HG02588 (cell line): ENCODE results near the gene CYGB.
A peak's percentile ranks its signal among the peaks of the same experiment; 100 is the strongest.

Experiments used
- ATAC-seq: cut with Tn5 transposase; IDR thresholded peaks from one replicate; pipeline ENCODE4 v1.9.1; 2021; ENCODE audit warnings: mild to moderate bottlenecking, moderate library complexity; ENCODE audit not compliant: unreplicated experiment

The CYGB gene

DNA sequence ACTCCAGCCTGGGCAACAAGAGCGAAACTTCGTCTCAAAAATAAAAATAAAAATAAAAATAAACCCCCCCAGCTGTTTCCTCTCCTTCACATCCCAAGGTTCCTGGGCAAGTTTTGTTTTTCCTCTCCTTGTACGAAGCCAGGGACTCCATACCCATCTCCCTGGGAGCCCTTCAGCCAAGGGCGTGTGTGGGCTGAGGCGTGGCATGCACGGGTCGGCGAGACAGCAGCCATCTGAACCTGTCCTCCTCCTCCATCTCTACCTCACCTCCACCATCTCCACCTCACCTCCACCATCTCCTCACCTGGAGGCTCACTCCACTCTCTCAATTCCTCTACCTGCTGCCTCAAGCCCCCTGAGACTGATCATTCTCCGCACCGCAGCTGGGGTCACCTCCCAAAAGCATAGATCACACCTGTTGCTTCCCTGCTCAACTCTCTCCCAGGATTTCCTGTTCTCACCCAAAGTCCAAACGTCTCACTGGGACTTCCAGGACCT lies 53.2 kb downstream of the CYGB start:
- ATAC-seq = no peak

GRCh38 chr17:76481071-76481655 lies 56.3 kb downstream of the CYGB start:
- ATAC-seq = peak; percentile 58

DNA sequence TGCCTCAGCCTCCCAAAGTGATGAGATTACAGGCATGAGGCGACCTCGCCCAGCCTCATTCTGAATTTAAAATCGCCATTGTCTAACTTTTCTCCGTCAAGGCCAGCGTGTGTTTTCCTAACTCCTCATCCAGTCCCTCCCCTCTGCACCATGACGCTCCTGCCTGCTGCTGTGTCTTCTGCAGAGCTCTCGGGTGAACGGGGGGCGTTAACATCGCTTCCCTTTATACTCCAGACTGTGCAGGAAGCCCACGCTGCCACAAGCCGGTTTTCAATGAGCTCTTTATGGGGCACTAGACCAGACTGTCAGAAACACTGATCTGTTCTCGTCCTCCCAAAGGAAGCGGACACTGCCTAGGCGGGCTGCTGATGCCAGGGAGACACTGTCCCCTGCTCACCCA lies 56.9 kb downstream of the CYGB start:
- no peak for ATAC-seq

- ATAC-seq = no peak
These were observed 57.9 kb downstream of the CYGB start for GRCh38 chr17:76479515-76480060.

DNA sequence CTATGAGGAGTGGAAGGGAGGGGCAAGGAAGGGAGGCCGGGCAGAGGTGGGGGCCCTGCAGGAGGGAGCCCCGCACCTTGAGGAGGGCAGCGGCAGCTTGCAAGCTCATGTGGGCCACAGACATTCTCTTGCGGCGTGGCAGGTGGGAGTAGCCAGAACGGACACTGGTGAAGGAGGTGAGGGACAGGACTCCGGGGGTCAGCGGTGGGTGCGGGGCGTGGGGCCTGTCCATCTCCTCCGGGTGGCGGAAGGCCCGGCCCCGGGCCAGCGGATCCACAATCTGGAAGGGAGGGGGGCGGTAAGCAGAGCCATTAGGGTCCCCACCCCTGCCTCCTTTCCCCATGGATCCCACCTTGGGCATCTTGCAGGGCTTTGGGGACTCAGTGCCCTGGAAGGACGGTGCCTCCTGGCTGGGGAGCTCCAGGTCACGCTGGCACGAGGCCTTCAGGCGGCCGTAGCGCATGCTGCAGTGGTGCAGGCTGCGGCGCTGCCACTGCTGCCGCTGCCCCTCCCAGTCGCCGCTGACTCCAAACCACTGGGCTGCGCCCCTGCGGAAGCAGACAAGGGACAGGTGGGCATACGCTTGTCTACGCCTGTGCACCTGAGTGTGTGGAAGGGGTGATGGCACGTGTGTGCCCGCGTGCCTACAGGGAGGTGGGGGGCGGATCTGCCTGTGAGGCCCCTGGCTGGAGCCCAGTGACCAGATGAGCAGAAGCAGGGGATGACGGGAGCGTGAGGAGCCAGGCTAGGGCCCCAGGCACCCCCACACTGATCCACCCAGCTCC lies 58.6 kb downstream of the CYGB start:
- no peak for ATAC-seq

GRCh38 chr17:76478097-76478496 lies 59.4 kb downstream of the CYGB start:
- ATAC-seq = no peak

DNA sequence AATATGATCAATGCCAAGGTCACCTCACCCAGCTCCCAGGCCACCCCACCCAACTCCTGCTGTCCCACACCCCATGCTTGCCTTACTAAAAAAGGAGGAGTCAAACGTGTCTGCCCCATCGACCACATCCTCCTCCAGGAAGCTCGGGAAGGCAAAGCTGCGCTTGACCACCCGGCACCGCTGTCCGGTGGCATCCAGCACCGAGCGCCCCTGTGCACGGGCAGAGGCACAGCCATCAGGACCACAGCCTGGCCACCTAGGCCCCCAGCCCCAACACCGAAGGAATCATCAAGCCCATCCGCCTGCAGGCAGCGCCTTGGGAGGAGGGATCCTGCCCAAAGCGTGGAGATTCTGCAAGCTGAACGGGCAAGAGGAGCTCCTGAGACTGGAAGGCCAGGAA lies 59.9 kb downstream of the CYGB start:
- no peak for ATAC-seq
